LNCaP clone FGC (cell line): ENCODE measurements around the gene ID3.

Experiments used
- DNase-seq: peaks from one replicate; pipeline ENCODE4 v3.0.0-alpha.2; 2011; ENCODE audit warnings: low read depth
- H3K4me3 ChIP-seq: 2 replicates; pipeline ENCODE4 v1.5.1; 2011; ENCODE audit warnings: mild to moderate bottlenecking, low read depth, low read length, control low read depth
- CTCF ChIP-seq: IDR thresholded peaks from 2 replicates; pipeline ENCODE4 v1.5.1; 2012; ENCODE audit warnings: mild to moderate bottlenecking; ENCODE audit not compliant: control insufficient read depth, insufficient read depth; ENCODE audit errors: extremely low read depth

ID3 gene

GRCh38 chr1:23598424-23598823, 39.1 kb upstream of the ID3 start:
- no peak overlapping the region for H3K4me3 ChIP-seq
- no peak for TF ChIP-seq CTCF
- no peak for DNase-seq

GRCh38 chr1:23597635-23598388, 38.5 kb upstream of the ID3 start:
- no peak for DNase-seq
- no peak overlapping the region for H3K4me3 ChIP-seq
- TF ChIP-seq CTCF: no peak

DNA sequence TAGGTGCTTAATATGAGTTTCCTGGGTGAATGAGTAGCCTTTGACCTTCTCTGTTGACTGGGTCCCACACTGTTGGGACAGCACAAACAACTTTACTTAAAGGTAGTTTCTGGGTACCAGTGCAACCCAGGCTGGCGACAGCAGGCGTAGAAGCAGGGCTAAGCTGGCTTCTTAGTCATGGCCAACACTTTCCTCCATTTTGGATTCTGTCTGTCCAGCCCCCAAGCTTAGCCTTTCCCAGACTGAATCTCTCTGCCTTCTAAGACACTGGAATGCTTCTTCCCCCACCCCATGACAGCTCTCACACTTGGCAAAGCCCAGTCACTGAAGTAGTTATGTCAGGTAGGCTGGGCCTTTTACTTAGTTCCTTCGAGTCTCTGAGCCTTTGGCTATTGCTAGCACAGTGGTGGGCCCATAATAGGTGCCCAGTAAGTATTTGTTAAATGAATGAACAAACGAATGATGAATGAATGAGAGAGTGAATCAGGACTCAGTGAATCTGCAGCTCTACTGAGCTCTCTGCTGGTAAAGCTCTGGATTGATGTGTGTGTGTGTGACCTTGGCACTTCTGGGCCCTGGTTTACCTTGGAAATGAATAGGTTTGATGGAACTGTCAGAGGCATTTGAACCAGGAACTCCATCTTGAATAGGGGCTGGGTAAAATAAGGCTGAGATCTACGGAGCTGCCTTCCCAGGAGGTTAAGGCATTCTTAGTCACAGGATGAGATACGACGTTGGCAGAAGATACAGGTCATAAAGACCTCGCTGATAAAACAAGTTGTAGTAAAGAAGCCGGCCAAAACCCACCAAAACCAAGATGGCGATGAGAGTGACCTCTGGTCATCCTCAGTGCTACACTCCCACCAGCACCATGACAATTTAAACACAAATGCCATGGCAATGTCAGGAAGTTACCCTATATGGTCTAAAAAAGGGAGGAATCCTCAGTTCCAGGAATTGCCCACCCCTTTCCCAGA, 37.4 kb upstream of the ID3 start:
- no peak for DNase-seq
- H3K4me3 ChIP-seq: no peak overlapping the region
- TF ChIP-seq CTCF: no peak

DNA sequence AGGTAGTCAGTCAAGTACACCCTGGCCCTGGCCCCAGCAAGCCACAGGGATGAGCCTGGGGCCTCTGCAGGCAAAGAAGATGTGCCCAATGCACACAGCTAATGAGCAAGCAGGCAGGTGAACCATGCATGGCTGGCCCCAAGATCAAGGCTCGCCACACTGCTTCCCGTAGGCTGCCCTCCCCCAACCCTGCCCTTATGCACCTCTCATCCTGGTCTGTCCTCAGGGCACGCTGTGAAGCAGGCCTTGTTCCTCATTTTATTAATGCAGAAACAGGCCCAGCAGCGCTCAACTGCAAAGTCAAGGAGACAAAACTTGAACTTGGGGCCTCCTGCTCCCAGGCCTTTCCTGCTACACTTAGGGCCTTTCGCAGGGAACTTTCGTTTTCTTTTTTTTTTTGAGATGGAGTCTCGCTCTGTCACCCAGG, 35.6 kb upstream of the ID3 start:
- no peak for DNase-seq
- no peak overlapping the region for H3K4me3 ChIP-seq
- no peak for TF ChIP-seq CTCF

DNA sequence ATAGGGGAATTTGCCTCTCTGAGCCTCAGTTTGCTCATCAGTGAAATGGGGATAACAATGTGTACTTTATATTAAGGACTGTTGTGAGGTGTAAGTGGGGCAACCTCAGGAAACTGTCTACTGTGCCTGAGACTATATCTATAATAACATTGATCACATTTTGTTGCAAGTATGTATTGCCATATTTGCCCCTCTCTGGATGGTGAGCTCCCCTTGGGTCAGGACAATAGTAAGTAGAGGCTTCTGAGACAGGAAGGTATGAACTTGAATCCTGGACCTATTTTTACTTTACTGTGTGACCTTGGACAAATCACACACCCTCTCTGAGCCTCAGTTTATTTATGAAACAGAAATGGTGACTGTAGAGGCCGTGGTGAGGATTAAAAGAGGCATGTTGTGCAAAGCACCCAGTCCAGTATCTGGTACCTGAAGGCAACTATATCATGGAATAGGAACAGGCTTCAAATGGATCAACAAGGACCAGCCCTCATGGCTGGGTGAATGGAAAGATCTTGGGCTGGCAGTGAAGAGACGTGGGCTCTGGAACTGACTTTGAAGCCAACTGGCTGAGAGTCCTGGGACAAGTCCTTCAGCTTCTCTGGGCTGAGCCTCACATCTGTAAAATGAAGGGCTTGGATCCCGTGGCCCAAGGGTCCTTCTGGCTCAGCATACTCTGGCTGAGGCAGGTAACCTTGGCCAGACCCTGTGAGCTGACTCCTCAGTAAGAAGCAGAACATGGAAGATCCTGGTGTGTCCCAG, 35.0 kb upstream of the ID3 start:
- TF ChIP-seq CTCF: no peak
- H3K4me3 ChIP-seq: no peak overlapping the region
- no peak for DNase-seq

DNA sequence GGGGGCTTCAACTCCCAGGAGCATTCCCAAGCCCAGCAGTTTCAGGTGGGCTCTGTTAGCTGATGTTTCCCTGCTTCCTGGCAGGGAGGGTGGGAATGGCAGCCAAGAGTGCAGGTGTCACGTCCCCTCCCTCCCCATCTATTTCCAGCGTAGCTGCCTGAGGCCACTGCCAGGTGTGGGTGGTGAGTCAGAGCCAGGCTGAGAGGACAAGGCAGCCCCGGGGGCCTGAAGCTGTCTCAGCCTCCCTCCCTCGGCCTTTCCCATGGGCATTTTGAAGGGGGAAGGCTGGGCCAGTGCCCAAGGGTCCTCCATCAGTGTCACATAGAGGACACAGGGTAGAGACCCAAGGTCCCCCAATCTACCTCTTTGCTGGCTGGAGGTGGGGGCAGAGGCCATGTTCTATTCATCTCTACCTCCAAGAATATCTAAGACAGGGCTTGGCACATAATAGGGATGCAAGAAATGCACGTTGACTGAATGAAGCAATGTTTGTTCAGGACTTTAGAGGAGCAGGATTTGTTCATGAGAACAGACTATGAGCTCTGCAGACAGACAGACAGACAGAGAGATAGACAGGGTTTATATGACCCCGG, 34.4 kb upstream of the ID3 start:
- no peak for TF ChIP-seq CTCF
- DNase-seq: no peak
- H3K4me3 ChIP-seq: no peak overlapping the region
